GM19452 (cell line): ENCODE measurements around the gene SNTG2.

Experiments used
- ATAC-seq: cut with Tn5 transposase; IDR thresholded peaks from one replicate; pipeline ENCODE4 v1.9.1; 2021; ENCODE audit not compliant: unreplicated experiment

SNTG2 gene

DNA sequence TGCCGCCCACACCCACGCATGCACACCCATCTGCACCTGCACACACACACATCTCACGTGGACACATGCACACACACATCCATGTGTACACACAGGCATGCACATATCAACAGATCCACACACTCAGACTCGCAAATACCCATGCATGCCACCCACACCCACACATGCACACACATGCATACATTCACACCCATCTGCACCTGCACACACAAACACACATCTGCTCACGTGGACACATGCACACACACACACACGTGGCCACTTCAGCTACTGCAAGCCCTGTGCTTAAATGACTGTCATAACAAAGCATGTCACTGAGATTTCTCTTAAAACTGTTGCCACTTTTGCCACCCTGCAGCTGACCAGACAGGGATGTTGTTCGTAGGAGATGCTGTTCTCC lies 186.6 kb downstream of the SNTG2 start:
- no peak for ATAC-seq

- no peak for ATAC-seq
These were observed 187.3 kb downstream of the SNTG2 start for GRCh38 chr2:1137913-1138391.

- no peak for ATAC-seq
These were observed 189.8 kb downstream of the SNTG2 start for GRCh38 chr2:1140389-1141003.

- ATAC-seq = no peak
These were observed 190.4 kb downstream of the SNTG2 start for GRCh38 chr2:1141079-1141478.

GRCh38 chr2:1143129-1143528 lies 192.5 kb downstream of the SNTG2 start:
- ATAC-seq = no peak

DNA sequence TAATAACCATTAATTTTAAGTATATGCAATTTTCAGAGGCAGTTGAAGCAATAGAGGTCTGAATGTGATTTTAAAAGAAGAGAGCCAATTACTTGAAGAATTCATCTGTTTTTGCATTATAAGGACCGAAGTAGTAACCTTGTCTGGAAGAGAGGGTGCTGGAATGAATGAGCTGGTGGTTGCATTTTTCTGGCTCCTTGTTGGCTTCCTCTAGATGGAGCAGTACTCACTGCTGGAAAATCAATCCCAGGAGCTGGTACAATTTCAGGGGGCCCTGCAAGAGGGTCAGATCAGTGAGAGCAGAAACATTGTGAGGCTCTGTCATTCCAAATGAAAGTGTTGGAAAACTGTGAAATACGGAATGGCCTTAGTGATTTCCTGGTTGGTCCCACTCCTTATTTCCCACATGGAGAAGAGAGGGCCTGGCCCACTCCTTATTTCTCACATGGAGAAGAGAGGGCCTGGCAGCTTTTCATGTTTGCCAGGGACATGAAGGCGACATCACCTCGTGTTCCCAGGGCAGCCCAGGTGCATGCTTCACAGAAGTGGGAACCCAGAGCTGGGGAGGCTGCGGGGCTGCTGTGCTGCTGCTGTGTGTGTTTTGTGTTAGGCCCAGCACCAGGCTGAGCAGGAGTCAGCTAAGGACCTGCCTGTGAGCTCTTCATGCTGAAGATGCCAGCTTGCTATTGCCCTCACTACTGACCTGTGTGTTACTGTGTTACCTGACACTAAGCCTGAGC lies 197.4 kb downstream of the SNTG2 start:
- no peak for ATAC-seq

DNA sequence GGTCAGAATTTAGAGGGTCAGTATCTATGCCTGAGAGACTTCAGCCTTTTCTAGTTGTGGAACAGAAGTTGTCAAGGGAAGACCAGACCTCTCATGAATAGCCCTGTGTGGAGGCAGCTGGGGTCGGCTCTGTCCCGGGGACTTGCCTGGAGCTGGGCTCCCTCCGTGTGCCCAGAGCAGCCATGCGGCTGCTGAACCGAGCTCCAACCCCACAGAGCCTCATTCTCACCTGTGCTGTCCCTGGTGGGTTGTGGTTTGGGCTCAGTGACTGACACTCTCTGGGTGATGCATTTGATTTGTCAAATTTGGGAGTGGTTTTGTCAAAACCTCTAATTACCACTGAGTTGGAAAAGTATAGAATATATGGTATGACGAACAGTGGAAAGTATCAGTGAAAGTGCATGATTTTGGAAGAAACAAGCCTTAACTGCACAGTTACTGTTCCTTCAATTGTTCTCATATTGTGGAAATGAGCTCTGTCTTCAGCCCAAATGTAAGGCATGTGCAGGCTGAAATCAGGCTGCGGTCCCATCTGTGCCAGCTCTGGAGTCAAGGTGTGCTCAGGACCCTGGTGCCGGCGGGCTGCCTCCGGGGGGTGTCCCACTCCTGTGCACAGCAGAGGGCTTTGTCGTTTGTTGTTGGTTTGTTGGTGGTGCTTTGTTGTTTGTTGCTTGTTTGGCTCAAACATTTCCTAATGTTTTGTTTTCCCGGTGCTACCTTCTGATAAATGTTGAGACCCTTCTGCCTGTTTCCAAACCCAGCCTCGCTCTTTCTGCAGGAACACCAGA lies 200.3 kb downstream of the SNTG2 start:
- no peak for ATAC-seq

DNA sequence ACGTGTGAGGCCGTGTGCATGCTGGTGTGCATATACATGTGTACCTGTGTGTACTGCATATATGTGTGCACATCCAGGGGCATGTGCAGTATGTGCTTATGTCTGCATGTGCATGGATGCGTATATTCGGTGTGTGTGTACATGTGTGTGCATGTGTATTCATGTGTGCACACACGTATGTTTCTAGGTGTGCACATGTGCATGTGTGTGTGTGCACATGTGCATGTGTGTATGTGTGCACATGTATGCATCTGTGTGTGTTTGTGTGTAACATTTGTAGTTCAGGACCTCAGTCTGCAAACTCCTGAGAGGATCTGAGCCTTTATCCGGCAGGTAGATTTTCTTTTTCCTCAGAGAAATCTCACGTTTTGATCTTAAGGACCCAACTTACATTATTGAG lies 201.7 kb downstream of the SNTG2 start:
- no peak for ATAC-seq

DNA sequence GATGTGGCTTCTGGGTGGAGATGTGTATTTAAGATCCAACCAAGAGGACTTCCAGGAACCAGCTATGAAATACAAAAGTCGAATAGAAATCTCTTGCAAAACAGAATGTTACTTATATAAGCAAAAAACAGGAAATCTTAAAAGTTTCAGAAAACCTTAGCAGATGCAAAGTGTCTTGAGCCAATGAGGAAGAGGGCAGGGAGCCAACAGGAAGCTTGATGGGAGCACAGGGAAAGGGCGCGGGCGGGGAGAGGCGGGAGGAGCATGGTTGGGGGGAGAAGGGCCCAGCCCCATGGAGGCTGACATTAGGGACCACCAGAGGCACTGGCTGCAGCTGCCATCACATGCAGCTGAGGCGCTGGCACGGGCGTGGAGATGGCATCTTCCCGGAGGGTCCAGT lies 203.3 kb downstream of the SNTG2 start:
- no peak for ATAC-seq

GRCh38 chr2:1154710-1155594 lies 204.3 kb downstream of the SNTG2 start:
- no peak for ATAC-seq

DNA sequence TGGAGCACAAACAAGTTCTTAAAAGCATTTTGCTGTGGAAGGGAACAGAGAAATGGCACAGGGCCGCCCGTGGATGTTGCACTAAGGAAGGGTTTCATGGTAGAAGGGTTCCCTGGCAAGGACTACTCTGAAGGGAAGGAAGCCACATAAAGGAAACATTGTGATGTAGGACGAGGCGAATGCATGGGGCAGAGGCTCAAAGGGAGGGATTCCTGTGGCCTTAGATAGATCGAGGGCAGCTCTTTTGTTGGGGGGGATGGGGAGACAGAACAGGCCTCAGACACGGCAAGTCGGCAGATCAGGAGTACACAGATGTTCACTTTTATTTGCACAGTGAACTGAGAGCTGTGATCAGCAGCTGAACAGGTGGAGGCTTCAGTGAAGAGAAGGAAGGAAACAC lies 205.4 kb downstream of the SNTG2 start:
- no peak for ATAC-seq

DNA sequence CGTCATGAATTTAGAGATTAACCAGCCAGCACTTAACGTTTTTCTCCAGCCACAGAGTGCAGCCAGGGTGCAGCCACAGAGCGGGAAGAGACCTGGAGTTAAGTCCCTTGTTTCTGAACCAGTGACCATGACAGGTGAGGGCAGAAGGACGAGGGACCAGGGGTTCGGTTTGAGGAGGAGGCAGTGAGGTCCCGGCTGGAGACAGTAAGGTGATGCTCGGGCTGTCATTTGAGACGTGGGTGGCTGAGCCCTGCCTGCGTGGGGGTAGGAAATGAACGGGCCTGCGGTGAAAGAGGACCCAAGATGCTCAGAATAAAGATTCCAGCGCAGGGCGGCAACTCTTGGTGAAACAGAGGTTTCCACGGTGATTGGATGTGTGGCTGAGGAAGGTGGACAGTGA lies 205.9 kb downstream of the SNTG2 start:
- ATAC-seq = no peak

GRCh38 chr2:1157107-1157506 lies 206.5 kb downstream of the SNTG2 start:
- ATAC-seq = no peak

- no peak for ATAC-seq
These were observed 208.4 kb downstream of the SNTG2 start for GRCh38 chr2:1159013-1159412.

GRCh38 chr2:1162246-1162645 lies 211.6 kb downstream of the SNTG2 start:
- ATAC-seq = no peak

- ATAC-seq = no peak
These were observed 212.3 kb downstream of the SNTG2 start for GRCh38 chr2:1162768-1163584.

DNA sequence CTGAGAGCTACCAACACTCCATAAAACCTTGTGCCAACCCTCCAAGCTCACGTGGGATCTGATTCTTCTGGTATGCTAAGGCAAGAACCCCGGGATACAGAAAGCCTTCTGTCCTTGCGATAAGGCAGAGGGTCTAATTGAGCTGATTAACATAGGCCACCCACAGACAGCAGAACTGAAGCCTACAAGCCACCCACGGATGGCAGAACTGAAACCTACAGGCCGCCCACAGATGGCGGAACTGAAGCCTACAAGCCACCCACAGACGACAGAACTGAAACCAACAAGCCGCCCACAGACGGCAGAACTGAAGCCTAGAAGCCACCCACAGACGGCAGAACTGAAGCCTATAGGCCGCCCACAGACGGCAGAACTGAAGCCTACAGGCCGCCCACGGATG lies 216.3 kb downstream of the SNTG2 start:
- ATAC-seq = no peak

GRCh38 chr2:1168846-1169245 lies 218.2 kb downstream of the SNTG2 start:
- no peak for ATAC-seq

DNA sequence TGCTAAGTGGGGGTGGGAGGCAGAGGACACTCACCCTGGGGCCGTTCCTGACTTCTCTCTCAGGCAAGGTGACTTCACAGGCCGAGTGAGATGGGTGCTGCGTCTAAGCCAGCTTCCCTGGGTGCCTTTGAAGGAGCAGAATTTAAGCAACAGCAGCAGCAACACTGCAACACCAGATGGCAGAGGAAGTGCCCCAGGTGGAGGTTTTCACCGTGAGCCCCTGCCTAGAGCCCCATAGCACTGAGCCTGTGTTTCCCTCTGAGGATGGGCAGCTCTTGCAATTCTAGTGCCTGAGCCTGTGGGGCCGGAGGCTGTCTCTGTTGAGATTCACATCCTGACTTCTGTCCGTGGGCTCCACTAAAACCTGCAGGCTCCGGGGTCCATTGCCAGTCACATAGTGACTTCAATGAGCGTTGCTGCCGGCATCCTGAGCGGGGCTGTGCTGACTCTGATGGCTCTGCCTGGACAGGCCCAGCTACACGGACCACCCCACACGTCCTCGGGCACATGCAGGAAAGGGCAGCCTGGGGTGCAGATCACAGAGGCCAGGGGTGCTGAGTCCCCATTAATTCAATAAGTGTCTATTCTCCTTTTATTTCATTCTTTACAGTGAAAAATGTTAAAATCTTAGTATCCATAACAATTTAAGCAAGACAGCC lies 218.8 kb downstream of the SNTG2 start:
- ATAC-seq = no peak

GRCh38 chr2:1170241-1170640 lies 219.6 kb downstream of the SNTG2 start:
- no peak for ATAC-seq
